BLaER1 (cell line): ENCODE results near the gene MRPL41.
"Not testable (repeated sequence)": the region's sequence is repeated elsewhere in the genome, so short reads cannot be mapped to it uniquely, and the experiment has no call there.

ENCODE experiments used
- H3K27ac ChIP-seq: shearing (Covaris generic); formaldehyde crosslinking; 2 replicates; pipeline ENCODE4 v1.8.1; 2022
- H3K27me3 ChIP-seq: shearing (Covaris generic); formaldehyde crosslinking; 2 replicates; pipeline ENCODE4 v1.8.1; 2022
- H3K36me3 ChIP-seq: shearing (Covaris generic); formaldehyde crosslinking; 2 replicates; pipeline ENCODE4 v1.8.1; 2022
- H3K4me1 ChIP-seq: shearing (Covaris generic); formaldehyde crosslinking; 2 replicates; pipeline ENCODE4 v1.8.1; 2022
- H3K4me2 ChIP-seq: shearing (Covaris generic); formaldehyde crosslinking; 2 replicates; pipeline ENCODE4 v1.8.1; 2022
- H3K4me3 ChIP-seq: shearing (Covaris generic); formaldehyde crosslinking; 2 replicates; pipeline ENCODE4 v1.8.1; 2022
- H3K9ac ChIP-seq: shearing (Covaris generic); formaldehyde crosslinking; 2 replicates; pipeline ENCODE4 v1.8.1; 2022
- H3K9me3 ChIP-seq: shearing (Covaris generic); formaldehyde crosslinking; 2 replicates; pipeline ENCODE4 v1.8.1; 2022
- H4K20me1 ChIP-seq: shearing (Covaris generic); formaldehyde crosslinking; 2 replicates; pipeline ENCODE4 v1.8.1; 2022
- Cebpa-rat ChIP-seq: shearing (Covaris generic); IDR thresholded peaks from 2 replicates; pipeline ENCODE4 v1.8.1; 2022

Gene MRPL41

GRCh38 chr9:137588891-137589290 is 37.2 kb downstream of the MRPL41 start:
- peak overlapping the region; percentile 92 for H3K4me2 ChIP-seq
- H3K9ac ChIP-seq = peak overlapping the region; percentile 95
- no peaks in the 10 kb centered on the region for H3K9me3 ChIP-seq
- H3K4me1 ChIP-seq = peaks cover 28% of the 10 kb centered on the region
- peaks cover 52% of the 10 kb centered on the region for H3K36me3 ChIP-seq
- H4K20me1 ChIP-seq = peaks cover 59% of the 10 kb centered on the region
- no peaks in the 10 kb centered on the region for H3K27me3 ChIP-seq
- TF ChIP-seq Cebpa-rat = no peak
- no peak overlapping the region for H3K27ac ChIP-seq
- H3K4me3 ChIP-seq = peak overlapping the region; percentile 88

GRCh38 chr9:137589441-137590122 is 37.9 kb downstream of the MRPL41 start:
- peak overlapping the region; percentile 95 for H3K9ac ChIP-seq
- peak overlapping the region; percentile 88 for H3K4me3 ChIP-seq
- peak overlapping the region; percentile 92 for H3K4me2 ChIP-seq
- no peaks in the 10 kb centered on the region for H3K9me3 ChIP-seq
- peaks cover 28% of the 10 kb centered on the region for H3K4me1 ChIP-seq
- TF ChIP-seq Cebpa-rat = no peak
- H3K36me3 ChIP-seq = peaks cover 45% of the 10 kb centered on the region
- peaks cover 52% of the 10 kb centered on the region for H4K20me1 ChIP-seq
- H3K27me3 ChIP-seq = no peaks in the 10 kb centered on the region
- peak overlapping the region; percentile 87 for H3K27ac ChIP-seq

- Histone ChIP-seq H3K4me1 (peaks cover 28% of the 10 kb centered on the region), H3K36me3 (peaks cover 40% of the 10 kb centered on the region), H3K27me3 (no peaks in the 10 kb centered on the region), H3K9ac (peak overlapping the region; percentile 95), H3K27ac (peak overlapping the region; percentile 87), H4K20me1 (peaks cover 47% of the 10 kb centered on the region), H3K4me2 (peak overlapping the region; percentile 92), H3K4me3 (peak overlapping the region; percentile 88), H3K9me3 (no peaks in the 10 kb centered on the region)
- TF ChIP-seq Cebpa-rat = no peak
These were observed 38.4 kb downstream of the MRPL41 start for GRCh38 chr9:137590123-137590468.

- Histone ChIP-seq H4K20me1 (peaks cover 40% of the 10 kb centered on the region), H3K27me3 (no peaks in the 10 kb centered on the region), H3K36me3 (peaks cover 34% of the 10 kb centered on the region), H3K4me1 (peaks cover 28% of the 10 kb centered on the region), H3K4me3 (peak within 1 kb of the TSS; percentile 88), H3K27ac (peak within 1 kb of the TSS; percentile 87), H3K4me2 (peak within 1 kb of the TSS; percentile 100), H3K9ac (peak within 1 kb of the TSS; percentile 95), H3K9me3 (no peaks in the 10 kb centered on the region)
- TF ChIP-seq Cebpa-rat = no peak
These were observed 39.0 kb downstream of the MRPL41 start, which contains the start of gene ZMYND19 for GRCh38 chr9:137590469-137591383. TSS of gene ZMYND19 (minus strand) at chr9:137590512. CDS start at chr9:137590263, 249 bp downstream.

- peaks cover 21% of the 10 kb centered on the region for H4K20me1 ChIP-seq
- H3K27me3 ChIP-seq = no peaks in the 10 kb centered on the region
- peaks cover 28% of the 10 kb centered on the region for H3K4me1 ChIP-seq
- no peak for TF ChIP-seq Cebpa-rat
- H3K36me3 ChIP-seq = peaks cover 13% of the 10 kb centered on the region
- no peak overlapping the region for H3K9ac ChIP-seq
- no peak overlapping the region for H3K27ac ChIP-seq
- no peak overlapping the region for H3K4me3 ChIP-seq
- no peaks in the 10 kb centered on the region for H3K9me3 ChIP-seq
- H3K4me2 ChIP-seq = no peak overlapping the region
These were observed 41.1 kb downstream of the MRPL41 start for GRCh38 chr9:137592767-137593166.

GRCh38 chr9:137593176-137593575 is 41.5 kb downstream of the MRPL41 start:
- Histone ChIP-seq H3K9ac (no peak overlapping the region), H4K20me1 (peaks cover 17% of the 10 kb centered on the region), H3K4me3 (no peak overlapping the region), H3K4me2 (no peak overlapping the region), H3K27me3 (no peaks in the 10 kb centered on the region), H3K4me1 (peaks cover 26% of the 10 kb centered on the region), H3K27ac (no peak overlapping the region), H3K9me3 (no peaks in the 10 kb centered on the region), H3K36me3 (peaks cover 9% of the 10 kb centered on the region)
- TF ChIP-seq Cebpa-rat = no peak

GRCh38 chr9:137596577-137596976 is 44.9 kb downstream of the MRPL41 start:
- H3K27ac ChIP-seq, H3K4me3 ChIP-seq, H4K20me1 ChIP-seq, H3K4me2 ChIP-seq, H3K27me3 ChIP-seq, H3K36me3 ChIP-seq, H3K9ac ChIP-seq, H3K9me3 ChIP-seq: not testable (repeated sequence)
- H3K4me1 ChIP-seq = peaks cover 16% of the 10 kb centered on the region

- no peaks in the 10 kb centered on the region for H3K27me3 ChIP-seq
- no peaks in the 10 kb centered on the region for H3K36me3 ChIP-seq
- TF ChIP-seq Cebpa-rat = no peak
- no peak overlapping the region for H3K4me3 ChIP-seq
- H3K9ac ChIP-seq = no peak overlapping the region
- no peaks in the 10 kb centered on the region for H3K9me3 ChIP-seq
- no peaks in the 10 kb centered on the region for H4K20me1 ChIP-seq
- H3K4me2 ChIP-seq = no peak overlapping the region
- peaks cover 36% of the 10 kb centered on the region for H3K4me1 ChIP-seq
- H3K27ac ChIP-seq = no peak overlapping the region
These were observed 47.3 kb downstream of the MRPL41 start for GRCh38 chr9:137598943-137599342.
